HL-60 (cell line): Measurements from ENCODE around the gene SFMBT2.

Experiments used
- DNase-seq, 2 experiments: peaks; one replicate each; pipeline ENCODE4 v3.0.0-alpha.2; 2010 to 2020; ENCODE audit warnings: low read depth in 1 of 2, low spot score in 1 of 2
- H3K27ac ChIP-seq: fragments of 250-450 bp; sonication (Bioruptor Pico); replicated peaks from 2 replicates; pipeline ENCODE4 v1.5.1; 2020; ENCODE audit warnings: mild to moderate bottlenecking, moderate library complexity
- H3K27me3 ChIP-seq: fragments of 250-450 bp; sonication (Bioruptor Pico); 2 replicates; pipeline ENCODE4 v1.5.1; 2021; ENCODE audit warnings: mild to moderate bottlenecking, moderate library complexity; ENCODE audit not compliant: insufficient read depth, poor library complexity, severe bottlenecking
- H3K4me3 ChIP-seq: replicated peaks from 2 replicates; pipeline ENCODE4 v1.5.1; 2011; ENCODE audit warnings: mild to moderate bottlenecking, control low read depth, low read length; ENCODE audit not compliant: insufficient read depth
- GABPA ChIP-seq: IDR thresholded peaks from 2 replicates; pipeline ENCODE4 v1.6.1; 2012; ENCODE audit warnings: low read depth
- POLR2AphosphoS5 ChIP-seq: IDR thresholded peaks from 2 replicates; pipeline ENCODE4 v1.6.1; 2012; ENCODE audit warnings: low read depth
- REST ChIP-seq: IDR thresholded peaks from 2 replicates; pipeline ENCODE4 v1.6.1; 2012; ENCODE audit warnings: low read depth; ENCODE audit not compliant: insufficient replicate concordance
- SPI1 ChIP-seq: IDR thresholded peaks from 2 replicates; pipeline ENCODE4 v1.6.1; 2012; ENCODE audit warnings: low read depth, mild to moderate bottlenecking, borderline replicate concordance
- TF ChIP-seq, protein P1 (sequence below): IDR thresholded peaks from one replicate; pipeline ENCODE4 v1.5.1; 2011; ENCODE audit warnings: low read length, control low read depth, inconsistent platforms; ENCODE audit not compliant: insufficient read depth

Gene SFMBT2

DNA sequence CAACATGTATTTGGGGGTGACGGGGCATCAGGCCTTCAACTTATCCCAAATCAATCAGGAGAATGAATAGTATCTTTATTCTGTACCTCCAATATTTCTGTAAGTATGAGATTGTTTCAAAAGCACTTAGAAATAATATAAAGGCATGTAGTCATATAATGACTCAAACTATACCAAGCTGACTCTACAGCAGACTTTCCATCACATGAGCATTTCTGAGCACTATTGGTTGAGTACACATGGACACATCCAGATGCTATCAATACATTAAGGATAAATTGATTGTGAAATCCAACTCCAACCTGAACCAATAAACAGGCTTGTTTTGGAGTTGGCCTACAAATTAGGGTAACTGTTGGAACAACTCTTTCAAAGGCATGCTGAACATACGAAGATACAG lies 229.4 kb downstream of the SFMBT2 start:
- no peak overlapping the region for H3K27ac ChIP-seq
- no peak overlapping the region for H3K4me3 ChIP-seq
- DNase-seq = no peak
- TF ChIP-seq, protein P1, sequence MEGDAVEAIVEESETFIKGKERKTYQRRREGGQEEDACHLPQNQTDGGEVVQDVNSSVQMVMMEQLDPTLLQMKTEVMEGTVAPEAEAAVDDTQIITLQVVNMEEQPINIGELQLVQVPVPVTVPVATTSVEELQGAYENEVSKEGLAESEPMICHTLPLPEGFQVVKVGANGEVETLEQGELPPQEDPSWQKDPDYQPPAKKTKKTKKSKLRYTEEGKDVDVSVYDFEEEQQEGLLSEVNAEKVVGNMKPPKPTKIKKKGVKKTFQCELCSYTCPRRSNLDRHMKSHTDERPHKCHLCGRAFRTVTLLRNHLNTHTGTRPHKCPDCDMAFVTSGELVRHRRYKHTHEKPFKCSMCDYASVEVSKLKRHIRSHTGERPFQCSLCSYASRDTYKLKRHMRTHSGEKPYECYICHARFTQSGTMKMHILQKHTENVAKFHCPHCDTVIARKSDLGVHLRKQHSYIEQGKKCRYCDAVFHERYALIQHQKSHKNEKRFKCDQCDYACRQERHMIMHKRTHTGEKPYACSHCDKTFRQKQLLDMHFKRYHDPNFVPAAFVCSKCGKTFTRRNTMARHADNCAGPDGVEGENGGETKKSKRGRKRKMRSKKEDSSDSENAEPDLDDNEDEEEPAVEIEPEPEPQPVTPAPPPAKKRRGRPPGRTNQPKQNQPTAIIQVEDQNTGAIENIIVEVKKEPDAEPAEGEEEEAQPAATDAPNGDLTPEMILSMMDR = no peak
- TF ChIP-seq POLR2AphosphoS5 = no peak
- TF ChIP-seq SPI1 = no peak
- no peak for TF ChIP-seq REST
- no peak for TF ChIP-seq GABPA
- no peaks in the 10 kb centered on the region for H3K27me3 ChIP-seq

DNA sequence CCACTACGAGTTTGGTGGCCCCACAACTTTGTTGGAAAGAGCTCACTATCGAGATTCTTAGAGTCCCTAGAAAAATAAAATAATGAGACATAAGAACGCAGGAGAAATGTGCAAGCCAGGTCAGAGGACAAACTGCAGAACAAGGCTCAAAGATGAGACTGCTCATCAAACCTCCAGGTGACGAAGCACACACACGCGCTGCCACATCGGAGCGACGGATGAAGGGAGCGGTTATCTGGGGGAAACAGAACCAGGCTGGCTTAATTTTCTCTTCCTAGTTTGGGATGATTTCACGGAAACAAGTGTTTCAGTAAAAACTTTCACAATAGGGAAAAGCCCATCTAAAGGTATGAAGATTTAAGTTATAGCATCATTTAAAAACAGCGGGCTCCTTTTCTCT lies 231.3 kb downstream of the SFMBT2 start:
- TF ChIP-seq SPI1 (no peak), REST (no peak), GABPA (no peak), POLR2AphosphoS5 (no peak)
- TF ChIP-seq, protein P1 = no peak
- H3K27me3 ChIP-seq = no peaks in the 10 kb centered on the region
- no peak for DNase-seq
- H3K27ac ChIP-seq = no peak overlapping the region
- H3K4me3 ChIP-seq = no peak overlapping the region

DNA sequence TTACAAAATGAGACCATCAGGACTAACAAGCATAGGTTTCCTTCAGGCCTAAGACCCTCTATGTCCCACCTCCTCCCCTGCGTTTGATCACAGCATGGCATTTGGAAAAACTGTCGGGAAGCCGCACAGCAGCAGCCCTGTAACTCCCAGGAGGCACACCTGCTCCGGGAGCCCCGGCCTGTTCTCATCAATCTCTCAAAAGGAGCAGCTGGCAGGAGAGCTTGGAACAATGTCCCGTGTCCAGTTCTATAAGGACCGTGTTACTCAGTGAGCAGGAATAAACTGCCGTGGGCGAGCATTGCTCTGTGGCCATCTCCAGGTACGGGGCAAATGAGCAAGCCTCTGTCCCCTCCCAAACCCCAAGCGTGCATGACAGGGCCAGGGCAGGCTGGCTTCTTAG lies 236.9 kb downstream of the SFMBT2 start:
- Histone ChIP-seq H3K27me3 (no peaks in the 10 kb centered on the region), H3K27ac (no peak overlapping the region), H3K4me3 (no peak overlapping the region)
- no peak for DNase-seq
- no peak for TF ChIP-seq POLR2AphosphoS5
- TF ChIP-seq SPI1 = no peak
- no peak for TF ChIP-seq GABPA
- no peak for TF ChIP-seq REST
- TF ChIP-seq, protein P1 = no peak
